ENCODE data around the gene TRPC3.

The TRPC3 gene
- total RNA-seq: 0.39 to 1.4 (median 0.92) reads per million in 3 experiments

- DNase-seq: peak; percentile 10
Measured at GRCh38 chr4:121951521-121952110, at the start of gene TRPC3. Gene TRPC3, minus strand, starts transcription at chr4:121952060. Its CDS starts 380 bp downstream, at chr4:121951680.

GRCh38 chr4:122000849-122001248 lies 49.0 kb upstream of the TRPC3 start:
- DNase-seq: no peak

GRCh38 chr4:121998024-121998423 lies 46.2 kb upstream of the TRPC3 start:
- DNase-seq: peak; percentile 4

GRCh38 chr4:121995790-121996537 lies 44.1 kb upstream of the TRPC3 start:
- DNase-seq: no peak

GRCh38 chr4:121991968-121992367 lies 40.1 kb upstream of the TRPC3 start:
- DNase-seq: no peak

- DNase-seq: no peak
Measured at GRCh38 chr4:121990489-121990888, 38.6 kb upstream of the TRPC3 start.

GRCh38 chr4:121989715-121990114 lies 37.9 kb upstream of the TRPC3 start:
- DNase-seq: no peak

- no peak for DNase-seq
Measured at GRCh38 chr4:121988950-121989349, 37.1 kb upstream of the TRPC3 start.

GRCh38 chr4:121980643-121981042 lies 28.8 kb upstream of the TRPC3 start:
- no peak for DNase-seq

GRCh38 chr4:121978172-121978516 lies 26.3 kb upstream of the TRPC3 start:
- no peak for DNase-seq

- no peak for DNase-seq
Measured at GRCh38 chr4:121977251-121978171, 25.7 kb upstream of the TRPC3 start.

- DNase-seq: no peak
Measured at GRCh38 chr4:121975784-121976183, 23.9 kb upstream of the TRPC3 start.

- no peak for DNase-seq
Measured at GRCh38 chr4:121973816-121974215, 22.0 kb upstream of the TRPC3 start.

- DNase-seq: no peak
Measured at GRCh38 chr4:121968859-121969258, 17.0 kb upstream of the TRPC3 start.

- DNase-seq: no peak
Measured at GRCh38 chr4:121964958-121965357, 13.1 kb upstream of the TRPC3 start.

- DNase-seq: no peak
Measured at GRCh38 chr4:121960818-121961217, 9.0 kb upstream of the TRPC3 start.

- no peak for DNase-seq
Measured at GRCh38 chr4:121958777-121959176, 6.9 kb upstream of the TRPC3 start.

- DNase-seq: no peak
Measured at GRCh38 chr4:121957266-121957665, 5.4 kb upstream of the TRPC3 start.

- no peak for DNase-seq
Measured at GRCh38 chr4:121953860-121954259, 2.0 kb upstream of the TRPC3 start.

GRCh38 chr4:121952290-121952689 lies 430 bp upstream of the TRPC3 start:
- DNase-seq: no peak

- peak; percentile 19 for DNase-seq
Measured at GRCh38 chr4:121950680-121951520, 960 bp downstream of the TRPC3 start.

- DNase-seq: peak; percentile 71
Measured at GRCh38 chr4:121950212-121950679, 1.6 kb downstream of the TRPC3 start.
